HG02571 (cell line): ENCODE results near the gene FRAS1.

Experiments used
- ATAC-seq: cut with Tn5 transposase; IDR thresholded peaks from one replicate; pipeline ENCODE4 v1.9.1; 2021; ENCODE audit warnings: mild to moderate bottlenecking, moderate library complexity; ENCODE audit not compliant: unreplicated experiment

The FRAS1 gene

GRCh38 chr4:78356251-78356786 is 299.2 kb downstream of the FRAS1 start:
- no peak for ATAC-seq

GRCh38 chr4:78357122-78357521 is 300.0 kb downstream of the FRAS1 start:
- no peak for ATAC-seq

- ATAC-seq: no peak
Observed at GRCh38 chr4:78360466-78360865, 303.3 kb downstream of the FRAS1 start.

- ATAC-seq: no peak
Observed at GRCh38 chr4:78361621-78362120, 304.5 kb downstream of the FRAS1 start.

GRCh38 chr4:78362310-78362709 is 305.2 kb downstream of the FRAS1 start:
- ATAC-seq: no peak

- ATAC-seq: no peak
Observed at GRCh38 chr4:78363031-78363570, 306.0 kb downstream of the FRAS1 start.

- no peak for ATAC-seq
Observed at GRCh38 chr4:78369679-78370078, 312.6 kb downstream of the FRAS1 start.

GRCh38 chr4:78370631-78371372 is 313.7 kb downstream of the FRAS1 start:
- ATAC-seq: no peak

- no peak for ATAC-seq
Observed at GRCh38 chr4:78372355-78372988, 315.3 kb downstream of the FRAS1 start.

- ATAC-seq: no peak
Observed at GRCh38 chr4:78377555-78377954, 320.4 kb downstream of the FRAS1 start.

- no peak for ATAC-seq
Observed at GRCh38 chr4:78379040-78379439, 321.9 kb downstream of the FRAS1 start.

- ATAC-seq: no peak
Observed at GRCh38 chr4:78379991-78380729, 323.0 kb downstream of the FRAS1 start.

- no peak for ATAC-seq
Observed at GRCh38 chr4:78386679-78387078, 329.6 kb downstream of the FRAS1 start.

GRCh38 chr4:78395642-78396041 is 338.5 kb downstream of the FRAS1 start:
- ATAC-seq: no peak

- no peak for ATAC-seq
Observed at GRCh38 chr4:78396613-78397291, 339.6 kb downstream of the FRAS1 start.

- ATAC-seq: no peak
Observed at GRCh38 chr4:78397292-78397630, 340.1 kb downstream of the FRAS1 start.

GRCh38 chr4:78409612-78410202 is 352.6 kb downstream of the FRAS1 start:
- no peak for ATAC-seq

GRCh38 chr4:78410225-78410624 is 353.1 kb downstream of the FRAS1 start:
- ATAC-seq: no peak

GRCh38 chr4:78410676-78411075 is 353.6 kb downstream of the FRAS1 start:
- ATAC-seq: no peak

GRCh38 chr4:78414116-78414515 is 357.0 kb downstream of the FRAS1 start:
- no peak for ATAC-seq
